ENCODE data around the gene MRAS. TPM values are rescaled to one million over a fixed set of nuclear protein-coding genes. Genes with fewer than 3 reads are reported as not detected.
"Not testable (repeated sequence)": the region's sequence is repeated elsewhere in the genome, so short reads cannot be mapped to it uniquely, and the experiment has no call there.

Gene MRAS
- total and polyA plus RNA-seq, 2 experiments from 2014 or later, result 16.5 to 17.9 TPM

DNA sequence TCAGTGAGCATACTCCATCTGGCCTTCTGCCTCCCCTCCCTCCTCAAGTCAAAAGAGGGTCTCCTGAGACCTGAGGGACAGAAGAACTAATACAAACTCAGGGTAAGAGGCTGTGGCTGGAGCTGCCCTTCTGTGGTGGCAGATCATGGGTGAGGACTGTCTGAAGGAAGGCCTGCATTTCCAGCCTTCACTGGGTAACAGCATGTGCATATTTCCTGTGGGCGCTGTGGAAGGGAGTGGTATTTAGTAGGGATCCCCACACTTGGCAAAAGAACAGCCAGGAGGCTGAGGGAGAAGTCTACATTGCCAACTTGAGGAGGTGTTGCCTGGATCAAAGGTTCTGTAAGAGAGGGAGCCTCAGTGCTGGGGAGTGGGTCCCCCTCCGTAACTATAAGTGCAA, 75.9 kb downstream of the MRAS start:
- H3K4me2 ChIP-seq, result no peak overlapping the region
- no peak for TF ChIP-seq EZH2 (IDR thresholded peaks at IDR 0.05; ENCODE audit: borderline replicate concordance)
- TF ChIP-seq, protein P1, sequence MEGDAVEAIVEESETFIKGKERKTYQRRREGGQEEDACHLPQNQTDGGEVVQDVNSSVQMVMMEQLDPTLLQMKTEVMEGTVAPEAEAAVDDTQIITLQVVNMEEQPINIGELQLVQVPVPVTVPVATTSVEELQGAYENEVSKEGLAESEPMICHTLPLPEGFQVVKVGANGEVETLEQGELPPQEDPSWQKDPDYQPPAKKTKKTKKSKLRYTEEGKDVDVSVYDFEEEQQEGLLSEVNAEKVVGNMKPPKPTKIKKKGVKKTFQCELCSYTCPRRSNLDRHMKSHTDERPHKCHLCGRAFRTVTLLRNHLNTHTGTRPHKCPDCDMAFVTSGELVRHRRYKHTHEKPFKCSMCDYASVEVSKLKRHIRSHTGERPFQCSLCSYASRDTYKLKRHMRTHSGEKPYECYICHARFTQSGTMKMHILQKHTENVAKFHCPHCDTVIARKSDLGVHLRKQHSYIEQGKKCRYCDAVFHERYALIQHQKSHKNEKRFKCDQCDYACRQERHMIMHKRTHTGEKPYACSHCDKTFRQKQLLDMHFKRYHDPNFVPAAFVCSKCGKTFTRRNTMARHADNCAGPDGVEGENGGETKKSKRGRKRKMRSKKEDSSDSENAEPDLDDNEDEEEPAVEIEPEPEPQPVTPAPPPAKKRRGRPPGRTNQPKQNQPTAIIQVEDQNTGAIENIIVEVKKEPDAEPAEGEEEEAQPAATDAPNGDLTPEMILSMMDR (IDR thresholded peaks at IDR 0.05; ENCODE audit: poor library complexity), result no peak
- TF ChIP-seq EZH2phosphoT487 (IDR thresholded peaks at IDR 0.05; ENCODE audit: low read depth, severe bottlenecking, unreplicated experiment), result no peak
- 83% methylated on average over 2 of the region's 2 CpGs for WGBS (ENCODE audit: low lambda C conversion rate, missing lambda C conversion rate)
- no peak for DNase-seq (ENCODE audit: low spot score)
- no peaks in the 10 kb centered on the region for H3K36me3 ChIP-seq (replicated peaks; ENCODE audit: insufficient read depth, low read depth)
- H3K27ac ChIP-seq, result no peak overlapping the region
- H3K9me3 ChIP-seq (ENCODE audit: low read depth), result no peaks in the 10 kb centered on the region
- H4K20me1 ChIP-seq (ENCODE audit: insufficient read depth, poor library complexity, severe bottlenecking), result no peaks in the 10 kb centered on the region
- H3K4me3 ChIP-seq, result no peak overlapping the region
- no peaks in the 10 kb centered on the region for H3K9me2 ChIP-seq (replicated peaks; ENCODE audit: insufficient read depth)
- H2AFZ ChIP-seq, result no peak overlapping the region
- no peaks in the 10 kb centered on the region for H3K27me3 ChIP-seq
- H3K4me1 ChIP-seq (ENCODE audit: insufficient read depth), result no peaks in the 10 kb centered on the region
- no peaks in the 10 kb centered on the region for H3K79me2 ChIP-seq

DNA sequence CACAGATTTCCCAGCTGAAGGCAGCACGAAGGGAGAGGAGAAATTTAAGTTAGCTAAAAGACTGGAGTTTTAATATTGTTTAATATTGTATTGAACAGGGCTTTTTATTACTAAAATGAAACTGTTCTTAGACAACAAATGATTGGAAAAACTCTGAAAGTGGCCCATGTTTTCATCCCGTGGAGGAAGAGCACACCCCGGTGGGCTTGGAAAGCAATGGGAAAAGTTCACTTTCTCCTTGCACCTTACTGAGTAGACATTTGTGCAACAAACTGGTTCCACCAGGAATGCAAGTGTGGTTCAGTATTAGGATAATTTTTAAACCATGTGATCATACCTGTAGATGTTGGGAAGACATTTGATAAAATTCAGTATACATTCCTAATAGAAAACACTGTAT, 77.8 kb downstream of the MRAS start:
- Histone ChIP-seq H3K4me2 (no peak overlapping the region), H4K20me1 (ENCODE audit: insufficient read depth, poor library complexity, severe bottlenecking) (no peaks in the 10 kb centered on the region), H3K27ac (no peak overlapping the region), H3K4me1 (ENCODE audit: insufficient read depth) (no peaks in the 10 kb centered on the region), H3K27me3 (peaks cover under 1% of the 10 kb centered on the region), H3K9me2 (replicated peaks; ENCODE audit: insufficient read depth) (no peaks in the 10 kb centered on the region), H2AFZ (no peak overlapping the region), H3K36me3 (replicated peaks; ENCODE audit: insufficient read depth, low read depth) (no peaks in the 10 kb centered on the region), H3K4me3 (no peak overlapping the region), H3K79me2 (no peaks in the 10 kb centered on the region), H3K9me3 (ENCODE audit: low read depth) (no peaks in the 10 kb centered on the region)
- DNase-seq (ENCODE audit: low spot score), result no peak
- no peak for TF ChIP-seq EZH2phosphoT487 (IDR thresholded peaks at IDR 0.05; ENCODE audit: low read depth, severe bottlenecking, unreplicated experiment)
- TF ChIP-seq, protein P1 (IDR thresholded peaks at IDR 0.05; ENCODE audit: poor library complexity), result peak; percentile 46
- 72% methylated on average over 3 of the region's 3 CpGs for WGBS (ENCODE audit: low lambda C conversion rate, missing lambda C conversion rate)

DNA sequence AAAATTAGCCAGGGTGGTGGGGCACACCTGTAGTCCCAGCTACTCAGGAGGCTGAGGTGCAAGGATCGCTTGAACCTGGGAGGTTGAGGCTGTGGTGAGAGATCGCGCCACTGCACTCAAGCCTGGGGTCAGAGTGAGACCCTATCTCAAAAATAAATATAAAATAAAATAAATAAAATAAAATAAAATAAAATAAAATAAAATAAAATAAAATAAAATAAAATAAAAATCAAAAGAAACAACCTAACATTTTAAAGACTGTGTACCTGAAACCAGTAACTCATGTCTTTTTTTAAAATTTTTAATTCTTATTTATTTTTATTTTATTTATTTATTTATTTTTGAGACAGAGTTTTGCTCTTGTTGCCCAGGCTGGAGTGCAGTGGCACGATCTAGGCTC, 78.4 kb downstream of the MRAS start:
- H3K9me3 ChIP-seq (ENCODE audit: low read depth); DNase-seq (ENCODE audit: low spot score); H3K27me3 ChIP-seq; H3K4me2 ChIP-seq; H3K9me2 ChIP-seq (replicated peaks; ENCODE audit: insufficient read depth); H3K36me3 ChIP-seq (replicated peaks; ENCODE audit: insufficient read depth, low read depth); H4K20me1 ChIP-seq (ENCODE audit: insufficient read depth, poor library complexity, severe bottlenecking); H3K4me1 ChIP-seq (ENCODE audit: insufficient read depth); H3K4me3 ChIP-seq; H3K79me2 ChIP-seq; H3K27ac ChIP-seq; H2AFZ ChIP-seq: not testable (repeated sequence)
- WGBS (ENCODE audit: low lambda C conversion rate, missing lambda C conversion rate), result 100% methylated on average over 4 of the region's 4 CpGs

DNA sequence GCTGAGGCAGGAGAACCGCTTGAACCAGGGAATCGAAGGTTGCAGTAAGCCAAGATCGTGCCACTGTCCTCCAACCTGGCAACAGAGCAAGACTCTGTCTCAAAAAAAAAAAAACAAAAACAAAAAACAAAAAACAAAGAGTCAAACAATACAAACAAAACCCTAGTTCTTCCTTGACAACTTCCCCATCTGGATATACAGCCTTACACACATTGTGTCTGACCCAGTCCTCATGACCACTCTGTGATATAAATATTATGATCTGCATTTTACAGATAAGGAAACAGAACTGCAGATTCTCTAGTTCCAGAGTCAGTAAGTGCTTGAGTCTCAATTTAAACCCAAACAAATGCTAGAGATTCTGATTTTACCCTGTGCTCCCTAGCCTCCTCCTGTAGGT, 81.3 kb downstream of the MRAS start:
- no peak overlapping the region for H3K27ac ChIP-seq
- no peak for DNase-seq (ENCODE audit: low spot score)
- TF ChIP-seq, protein P1 (IDR thresholded peaks at IDR 0.05; ENCODE audit: poor library complexity), result no peak
- no peak for TF ChIP-seq EZH2phosphoT487 (IDR thresholded peaks at IDR 0.05; ENCODE audit: low read depth, severe bottlenecking, unreplicated experiment)
- TF ChIP-seq EZH2 (IDR thresholded peaks at IDR 0.05; ENCODE audit: borderline replicate concordance), result no peak

More for the DNA sequence above, 81.3 kb downstream of the MRAS start:
- no peak overlapping the region for H2AFZ ChIP-seq
- H3K9me2 ChIP-seq (replicated peaks; ENCODE audit: insufficient read depth), result no peaks in the 10 kb centered on the region
- 98% methylated on average over 3 of the region's 3 CpGs for WGBS (ENCODE audit: low lambda C conversion rate, missing lambda C conversion rate)
- no peaks in the 10 kb centered on the region for H4K20me1 ChIP-seq (ENCODE audit: insufficient read depth, poor library complexity, severe bottlenecking)
- no peak overlapping the region for H3K4me3 ChIP-seq
- no peak overlapping the region for H3K4me2 ChIP-seq
- H3K9me3 ChIP-seq (ENCODE audit: low read depth), result no peaks in the 10 kb centered on the region
- H3K36me3 ChIP-seq (replicated peaks; ENCODE audit: insufficient read depth, low read depth), result no peaks in the 10 kb centered on the region
- peaks cover 21% of the 10 kb centered on the region for H3K27me3 ChIP-seq
- H3K4me1 ChIP-seq (ENCODE audit: insufficient read depth), result no peaks in the 10 kb centered on the region
- no peaks in the 10 kb centered on the region for H3K79me2 ChIP-seq
